H1 (cell line): Measurements from ENCODE around the gene CENPX. TPM values are rescaled to one million over a fixed set of nuclear protein-coding genes. Genes with fewer than 3 reads are reported as not detected.

Experiments used
- CTCF ChIA-PET: fragments of 300-600 bp; sonication (Branson Sonifier 250); formaldehyde crosslinking; loops from one replicate; lab custom pipeline; 2021; ENCODE audit not compliant: partially characterized antibody; lab: Charles Lee
- POLR2A ChIA-PET: fragments of 300-600 bp; sonication (Branson Sonifier 250); formaldehyde crosslinking; loops from one replicate; lab custom pipeline; 2021; ENCODE audit warnings: inconsistent platforms; ENCODE audit not compliant: partially characterized antibody; lab: Charles Lee
- DNase-seq, 2 experiments: peaks; one replicate each; pipeline versions ENCODE4 v3.0.0 to v3.0.0-alpha.2; 2010 to 2022; ENCODE audit warnings: low spot score in 2 of 2, low read depth in 1 of 2, mixed read lengths in 1 of 2
- FAIRE-seq: peaks from 2 replicates; lab custom pipeline; 2011; peaks lifted over from hg19 to GRCh38; lab: Jason Lieb, UNC
- H2AFZ ChIP-seq: 2 replicates; pipeline ENCODE4 v1.8.1; 2012; ENCODE audit warnings: low read length, inconsistent platforms
- H2AK5ac ChIP-seq: 2 replicates; pipeline ENCODE4 v1.6.1; 2013; ENCODE audit warnings: low read depth, low read length
- H2BK120ac ChIP-seq: replicated peaks from 2 replicates; pipeline ENCODE3; 2013; ENCODE audit warnings: low read depth, low read length, inconsistent platforms
- H2BK12ac ChIP-seq: 2 replicates; pipeline ENCODE4 v1.6.1; 2013; ENCODE audit warnings: low read depth, low read length
- H2BK15ac ChIP-seq: 2 replicates; pipeline ENCODE4 v1.6.1; 2013; ENCODE audit warnings: low read length
- H2BK20ac ChIP-seq: 2 replicates; pipeline ENCODE4 v1.6.1; 2013; ENCODE audit warnings: low read length
- H2BK5ac ChIP-seq: 2 replicates; pipeline ENCODE4 v1.6.1; 2013; ENCODE audit warnings: low read depth, low read length
- H3K14ac ChIP-seq: 2 replicates; pipeline ENCODE4 v1.6.1; 2013; ENCODE audit warnings: inconsistent platforms; ENCODE audit not compliant: insufficient read length
- H3K18ac ChIP-seq: 2 replicates; pipeline ENCODE4 v1.6.1; 2013; ENCODE audit warnings: low read length; ENCODE audit errors: extremely low read depth
- H3K23ac ChIP-seq: 2 replicates; pipeline ENCODE4 v1.6.1; 2013; ENCODE audit warnings: inconsistent platforms; ENCODE audit not compliant: insufficient read length
- H3K23me2 ChIP-seq: 2 replicates; pipeline ENCODE4 v1.6.1; 2013; ENCODE audit warnings: low read depth, low read length
- H3K27ac ChIP-seq: 2 replicates; pipeline ENCODE4 v1.6.1; 2011; ENCODE audit warnings: low read depth, low read length, inconsistent platforms
- H3K27me3 ChIP-seq, 4 experiments: replicated peaks in 1 of 4; 1 replicate in 1 of 4; 2 replicates in 3 of 4; pipeline versions ENCODE4 v1.6.1 to v1.8.1; 2011 to 2013; ENCODE audit warnings: low read length in 3 of 4, mild to moderate bottlenecking in 3 of 4, inconsistent platforms in 2 of 4, mixed read lengths in 2 of 4, moderate library complexity in 1 of 4; ENCODE audit not compliant: control insufficient read depth in 3 of 4, insufficient read depth in 3 of 4; ENCODE audit errors: extremely low read depth in 1 of 4
- H3K36me3 ChIP-seq, 4 experiments: 2 replicates each; pipeline versions ENCODE4 v1.6.1 to v1.8.1; 2011 to 2013; ENCODE audit warnings: mild to moderate bottlenecking in 4 of 4, low read length in 3 of 4, moderate library complexity in 2 of 4, control low read depth in 1 of 4, inconsistent platforms in 1 of 4; ENCODE audit not compliant: insufficient read depth in 4 of 4, control insufficient read depth in 2 of 4
- H3K4ac ChIP-seq: replicated peaks from 2 replicates; pipeline ENCODE3; 2013; ENCODE audit warnings: low read length, low read depth, mixed read lengths, inconsistent platforms; ENCODE audit not compliant: insufficient read length
- H3K4me1 ChIP-seq, 4 experiments: replicated peaks in 1 of 4; 1 replicate in 1 of 4; 2 replicates in 3 of 4; pipeline versions ENCODE4 v1.6.1 to v1.8.1; 2011 to 2013; ENCODE audit warnings: low read length in 3 of 4, inconsistent platforms in 2 of 4, mixed read lengths in 1 of 4; ENCODE audit not compliant: insufficient read depth in 4 of 4, control insufficient read depth in 3 of 4
- H3K4me2 ChIP-seq, 2 experiments: 2 replicates each; pipeline versions ENCODE4 v1.6.1 to v1.8.1; 2011 to 2013; ENCODE audit warnings: low read depth in 2 of 2, low read length in 2 of 2, control low read depth in 1 of 2, inconsistent platforms in 1 of 2, mild to moderate bottlenecking in 1 of 2; ENCODE audit not compliant: insufficient read depth in 1 of 2
- H3K4me3 ChIP-seq, 4 experiments: fragments of 200-600, 300-600 bp in 1 of 4; sonication (generic), shearing (Covaris generic), sonication (Bioruptor Twin) in 1 of 4; 2 replicates each; pipeline versions ENCODE4 v1.5.1 to v1.8.1; 2011 to 2016; ENCODE audit warnings: low read length in 4 of 4, low read depth in 3 of 4, control low read depth in 2 of 4, inconsistent platforms in 2 of 4, mild to moderate bottlenecking in 2 of 4, mixed read lengths in 1 of 4, moderate library complexity in 1 of 4; ENCODE audit not compliant: insufficient read depth in 2 of 4; ENCODE audit errors: extremely low read depth in 1 of 4
- H3K56ac ChIP-seq: replicated peaks from 2 replicates; pipeline ENCODE3; 2013; ENCODE audit warnings: low read depth, mild to moderate bottlenecking, mixed read lengths, low read length, inconsistent platforms; ENCODE audit not compliant: insufficient read length
- H3K79me1 ChIP-seq: 2 replicates; pipeline ENCODE4 v1.6.1; 2013; ENCODE audit warnings: low read depth, low read length, control low read depth
- H3K79me2 ChIP-seq, 2 experiments: 2 replicates each; pipeline versions ENCODE4 v1.6.1 to v1.8.1; 2012 to 2013; ENCODE audit warnings: low read length in 2 of 2, mild to moderate bottlenecking in 2 of 2, inconsistent platforms in 1 of 2; ENCODE audit not compliant: insufficient read depth in 2 of 2, control insufficient read depth in 1 of 2
- H3K9ac ChIP-seq, 4 experiments: replicated peaks in 1 of 4; 1 replicate in 1 of 4; 2 replicates in 3 of 4; pipeline versions ENCODE4 v1.6.1 to v1.8.1; 2011 to 2013; ENCODE audit warnings: low read depth in 3 of 4, low read length in 3 of 4, control low read depth in 2 of 4, mild to moderate bottlenecking in 2 of 4, moderate library complexity in 2 of 4, inconsistent platforms in 1 of 4; ENCODE audit errors: extremely low read depth in 1 of 4
- H3K9me3 ChIP-seq, 2 experiments: 2 replicates each; pipeline versions ENCODE4 v1.6.1 to v1.8.1; 2012 to 2013; ENCODE audit warnings: mild to moderate bottlenecking in 2 of 2, moderate library complexity in 2 of 2, control low read depth in 1 of 2, inconsistent platforms in 1 of 2, low read depth in 1 of 2, low read length in 1 of 2, mixed read lengths in 1 of 2; ENCODE audit not compliant: insufficient read depth in 2 of 2
- H4K20me1 ChIP-seq, 2 experiments: replicated peaks in 1 of 2; 2 replicates each; pipeline versions ENCODE3 to v1.8.1; 2011 to 2013; ENCODE audit warnings: inconsistent platforms in 2 of 2, low read length in 2 of 2, mild to moderate bottlenecking in 1 of 2; ENCODE audit not compliant: insufficient read depth in 2 of 2, control insufficient read depth in 1 of 2
- H4K5ac ChIP-seq: 2 replicates; pipeline ENCODE4 v1.6.1; 2013; ENCODE audit warnings: low read length, low read depth, mixed read lengths, inconsistent platforms; ENCODE audit not compliant: insufficient read length
- H4K8ac ChIP-seq: 2 replicates; pipeline ENCODE4 v1.8.0; 2013; ENCODE audit warnings: mild to moderate bottlenecking, moderate library complexity, low read length, inconsistent platforms; ENCODE audit not compliant: insufficient read depth; ENCODE audit errors: extremely low read depth
- H4K91ac ChIP-seq: replicated peaks from 2 replicates; pipeline ENCODE3; 2013; ENCODE audit warnings: low read length, mixed read lengths, inconsistent platforms; ENCODE audit not compliant: insufficient read length
- CHD1 ChIP-seq: IDR thresholded peaks from 2 replicates; pipeline ENCODE4 v1.6.1; 2012; ENCODE audit warnings: low read depth, low read length, improper control_type of control experiment
- CHD2 ChIP-seq: IDR thresholded peaks from 2 replicates; pipeline ENCODE4 v1.6.1; 2012; ENCODE audit warnings: low read length, improper control_type of control experiment
- CREB1 ChIP-seq: IDR thresholded peaks from 2 replicates; pipeline ENCODE4 v1.6.1; 2012; ENCODE audit warnings: inconsistent platforms
- GTF2F1 ChIP-seq: IDR thresholded peaks from 2 replicates; pipeline ENCODE4 v1.6.1; 2012; ENCODE audit warnings: low read depth, low read length, improper control_type of control experiment, borderline replicate concordance
- RBBP5 ChIP-seq: IDR thresholded peaks from 2 replicates; pipeline ENCODE4 v1.7.1; 2012; ENCODE audit warnings: low read depth, mild to moderate bottlenecking, inconsistent platforms, low read length, moderate library complexity, borderline replicate concordance
- RXRA ChIP-seq: IDR thresholded peaks from 2 replicates; pipeline ENCODE4 v1.6.1; 2011; ENCODE audit warnings: low read depth, mild to moderate bottlenecking, low read length, moderate library complexity; ENCODE audit not compliant: insufficient read depth
- SIRT6 ChIP-seq: IDR thresholded peaks from one replicate; pipeline ENCODE4 v1.7.1; 2012; ENCODE audit warnings: low read length, inconsistent platforms
- SIX5 ChIP-seq: IDR thresholded peaks from 2 replicates; pipeline ENCODE4 v1.6.1; 2011; ENCODE audit warnings: mild to moderate bottlenecking, low read depth, low read length
- SP1 ChIP-seq: IDR thresholded peaks from 2 replicates; pipeline ENCODE4 v1.6.1; 2011; ENCODE audit warnings: low read depth, low read length
- SP2 ChIP-seq: IDR thresholded peaks from 2 replicates; pipeline ENCODE4 v1.6.1; 2012; ENCODE audit warnings: mild to moderate bottlenecking, low read length, inconsistent platforms
- SRF ChIP-seq: IDR thresholded peaks from 2 replicates; pipeline ENCODE4 v1.6.1; 2011; ENCODE audit warnings: mild to moderate bottlenecking, low read depth, low read length, moderate library complexity
- TAF1 ChIP-seq: IDR thresholded peaks from 2 replicates; pipeline ENCODE4 v1.6.1; 2011; ENCODE audit warnings: mild to moderate bottlenecking, low read depth, low read length
- TAF7 ChIP-seq: optimal IDR thresholded peaks from 2 replicates; pipeline ENCODE3; 2011; ENCODE audit warnings: low read depth, mild to moderate bottlenecking, inconsistent platforms, low read length, moderate library complexity, borderline replicate concordance
- TBP ChIP-seq: IDR thresholded peaks from 2 replicates; pipeline ENCODE4 v1.6.1; 2011; ENCODE audit warnings: low read depth, low read length, improper control_type of control experiment
- TEAD4 ChIP-seq: IDR thresholded peaks from 2 replicates; pipeline ENCODE4 v1.6.1; 2012; ENCODE audit warnings: low read depth, low read length, inconsistent platforms, mixed read lengths
- WGBS, 2 experiments: shearing (Covaris generic) in 1 of 2; methylation state at CpG; one replicate each; pipeline versions ENCODE4 v1.1.6 to v1.1.7; 2013 to 2015; ENCODE audit warnings: low lambda C conversion rate in 2 of 2, mixed read lengths in 2 of 2, inconsistent platforms in 1 of 2, low coverage in 1 of 2, missing lambda C conversion rate in 1 of 2; ENCODE audit not compliant: insufficient replicate concordance in 2 of 2, insufficient coverage in 1 of 2, insufficient read length in 1 of 2; ENCODE audit errors: extremely low coverage in 1 of 2, missing lambda C conversion rate in 1 of 2; 5-methylcytosine and 5-hydroxymethylcytosine counted together
- polyA plus RNA-seq, 7 experiments: library from polyadenylated mRNA; depleted of rRNA in 3 of 7; stranded (reverse) in 5 of 7; unstranded in 2 of 7; fragments of >200 nt in 5 of 7; fragments of 200-250 nt in 2 of 7; gene quantifications; 1 replicate in 5 of 7; 2 replicates in 1 of 7; 4 replicates in 1 of 7; pipeline versions ENCODE4 v1.2.1 to v1.2.3, GENCODE V29; 2011 to 2013; ENCODE audit warnings: missing spikeins in 2 of 7, mixed read lengths in 2 of 7
- total RNA-seq: library from RNA; stranded (reverse); fragmentation: NEBNext Ultra II Directional; extraction: Animal tissue kit (Norgen Biotek cat#: 25700); gene quantifications from 2 replicates; pipeline ENCODE4 v1.2.1, GENCODE V29; 2021

CENPX gene
- total and polyA plus RNA-seq, 2 of the 8 experiments (the other 6 are each of a cell fraction or from before 2014, with no cell fraction given), result 116 to 122 TPM

- peaks cover 2 to 12% of the 10 kb centered on the region in 2 experiments for H4K20me1 ChIP-seq
- peak; percentile 16; the same call in 1 of the 2 replicates for TF ChIP-seq TBP
- peak; percentile 95 for TF ChIP-seq SP1
- TF ChIP-seq SP2, result no peak; the same call in 1 of the 2 replicates
- no peak for TF ChIP-seq SRF
- no peak for TF ChIP-seq RBBP5
- no peak for TF ChIP-seq RXRA
- no peak for TF ChIP-seq TEAD4
- no peak for TF ChIP-seq CREB1
- TF ChIP-seq SIX5, result no peak
- no peak for TF ChIP-seq GTF2F1
- no peak for TF ChIP-seq TAF7
- no peak for TF ChIP-seq CHD1
- no peak for TF ChIP-seq SIRT6
- no peak for TF ChIP-seq TAF1
- TF ChIP-seq CHD2, result 0 out of 2 replicates have a peak, but pooled peaks have one; percentile 37
Measured at GRCh38 chr17:82034371-82035011, 11.8 kb upstream of the CENPX start.

More at GRCh38 chr17:82034371-82035011, 11.8 kb upstream of the CENPX start:
- 77% methylated on average over 15 of the region's 23 CpGs; no CpG with 5 or more reads in 1 of the 2 experiments for WGBS, 2 experiments
- Histone ChIP-seq H2AFZ (no peak overlapping the region), H2AK5ac (no peak overlapping the region), H4K91ac (no peak overlapping the region), H3K23me2 (peaks cover 13% of the 10 kb centered on the region; the same call in 1 of the 2 replicates), H2BK12ac (no peak overlapping the region), H3K14ac (no peak overlapping the region), H3K4me3 (no peak overlapping the region), H2BK120ac (no peak overlapping the region), H3K79me1 (peaks cover 3% of the 10 kb centered on the region; the same call in 1 of the 2 replicates), H3K4me2 (no peak overlapping the region), H3K4ac (no peak overlapping the region), H2BK20ac (no peak overlapping the region), H2BK5ac (no peak overlapping the region), H3K18ac (no peak overlapping the region), H3K56ac (no peak overlapping the region), H3K23ac (no peak overlapping the region), H3K27ac (no peak overlapping the region), H3K4me1 (peaks cover 3 to 13% (median 7%) of the 10 kb centered on the region in 4 experiments; a peak in 6 of 7 replicates), H3K36me3 (no peaks in the 10 kb centered on the region; a peak in 1 of 8 replicates), H3K9ac (no peak overlapping the region), H3K79me2 (peaks cover 0 to 2% of the 10 kb centered on the region in 2 experiments; a peak in 1 of 4 replicates), H4K5ac (no peak overlapping the region), H3K9me3 (no peaks in the 10 kb centered on the region), H3K27me3 (no peaks in the 10 kb centered on the region; a peak in 1 of 7 replicates), H2BK15ac (no peak overlapping the region), H4K8ac (no peak overlapping the region)
- DNase-seq (no peak), FAIRE-seq (no peak)
- POLR2A ChIA-PET, result interaction anchor here (0.7 to 1.8 kb wide), 9 partner anchors 15 to 195 kb away, joined by 3 to 8 read pairs (median 4); no protein-coding TSS in a partner anchor
- CTCF ChIA-PET, result interaction anchor here (1.2 to 1.9 kb wide), 6 partner anchors 14 to 171 kb away, joined by 3 to 11 read pairs (median 4); no protein-coding TSS in a partner anchor
